CD4-positive, alpha-beta T cell treated with Interleukin-6 at 100 ng/mL for 8 hours (primary cell): ENCODE measurements around the gene ARHGEF2.

Experiments used
- DNase-seq: peaks from one replicate; pipeline ENCODE4 v3.0.0-alpha.2; 2020; ENCODE audit warnings: mixed read lengths, low spot score

Gene ARHGEF2

GRCh38 chr1:155911156-155912055 lies 66.9 kb downstream of the ARHGEF2 start, which contains the start of gene RIT1:
TSS of gene RIT1 (minus strand) at chr1:155911349. CDS start at chr1:155910761, 588 bp downstream.
- DNase-seq = peak; percentile 81

- DNase-seq = no peak
These were observed 67.7 kb downstream of the ARHGEF2 start for GRCh38 chr1:155910621-155911121.

- peak; percentile 10 for DNase-seq
These were observed 68.5 kb downstream of the ARHGEF2 start for GRCh38 chr1:155909894-155910293.

- DNase-seq = no peak
These were observed 74.1 kb downstream of the ARHGEF2 start for GRCh38 chr1:155904261-155904660.

- no peak for DNase-seq
These were observed 78.2 kb downstream of the ARHGEF2 start for GRCh38 chr1:155900161-155900560.

- DNase-seq = no peak
These were observed 78.7 kb downstream of the ARHGEF2 start for GRCh38 chr1:155899683-155900082.

GRCh38 chr1:155898888-155899287 lies 79.5 kb downstream of the ARHGEF2 start:
- DNase-seq = no peak

GRCh38 chr1:155897746-155898145 lies 80.6 kb downstream of the ARHGEF2 start:
- no peak for DNase-seq
